SU-DHL-6 (cell line): ENCODE measurements around the gene PRICKLE1.

Experiments used
- CTCF ChIP-seq: fragments of 200-600 bp; sonication (generic); IDR thresholded peaks from one replicate; pipeline ENCODE4 v1.5.1; 2017; ENCODE audit warnings: antibody characterized with exemption, mild to moderate bottlenecking, low read length, moderate library complexity; ENCODE audit not compliant: insufficient read depth, poor library complexity, severe bottlenecking
- EZH2phosphoT487 ChIP-seq: fragments of 200-600 bp; sonication (generic), shearing (Covaris generic); conservative IDR thresholded peaks from 2 replicates; pipeline ENCODE4 v1.6.1; 2018; ENCODE audit warnings: mild to moderate bottlenecking, antibody characterized with exemption, low read length, moderate library complexity, mixed read lengths

GRCh38 chr12:42584651-42585111 is 4.9 kb downstream of the PRICKLE1 start:
- TF ChIP-seq CTCF (no peak), EZH2phosphoT487 (no peak)
